T1000 (cell line): Measurements from ENCODE around the gene TEPSIN.

Experiments used
- DNase-seq: peaks from one replicate; lab custom pipeline; 2025; ENCODE audit warnings: mixed read lengths; lab: John Stamatoyannopoulos, UW

The TEPSIN gene

GRCh38 chr17:81219476-81220180 is 19.2 kb downstream of the TEPSIN start:
- DNase-seq, result no peak

DNA sequence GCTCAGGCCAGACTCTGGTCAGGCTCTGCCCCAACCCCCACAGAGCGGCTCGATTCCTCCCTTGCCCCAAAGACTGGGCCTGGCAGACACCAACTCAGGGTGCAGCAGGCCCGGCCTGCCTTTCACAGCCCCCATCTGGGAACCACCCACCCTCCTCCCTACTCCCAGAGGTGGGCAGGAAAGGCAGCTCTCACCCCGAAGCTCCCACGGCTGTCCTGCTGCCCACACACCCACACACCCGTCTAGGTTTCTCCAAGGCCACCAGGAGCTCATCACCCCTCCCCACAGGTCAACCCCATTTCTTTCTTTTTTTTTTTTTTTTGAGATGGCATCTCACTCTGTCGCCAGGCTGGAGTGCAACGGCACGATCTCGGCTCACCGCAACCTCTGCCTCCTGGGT is 19.9 kb downstream of the TEPSIN start:
- no peak for DNase-seq

DNA sequence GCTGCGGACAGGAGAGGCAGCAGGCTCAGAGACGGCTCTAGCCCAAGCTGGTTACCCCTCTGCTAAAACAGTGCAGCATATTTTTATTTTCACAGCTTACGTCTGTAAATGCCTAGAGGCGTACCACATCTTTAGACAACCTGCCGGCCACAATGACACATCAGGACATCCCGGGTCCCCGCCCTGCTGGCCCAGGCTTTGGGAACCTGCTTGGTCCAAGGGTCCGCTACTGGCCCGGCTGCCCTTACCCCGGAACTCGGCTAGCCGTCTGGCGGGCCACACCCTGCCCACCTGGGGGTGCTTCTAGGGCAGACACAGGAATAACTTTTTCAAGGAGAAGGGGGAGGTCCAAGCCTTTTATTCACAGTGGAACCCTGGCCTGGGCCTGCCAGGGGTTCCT is 20.4 kb downstream of the TEPSIN start:
- DNase-seq, result no peak

DNA sequence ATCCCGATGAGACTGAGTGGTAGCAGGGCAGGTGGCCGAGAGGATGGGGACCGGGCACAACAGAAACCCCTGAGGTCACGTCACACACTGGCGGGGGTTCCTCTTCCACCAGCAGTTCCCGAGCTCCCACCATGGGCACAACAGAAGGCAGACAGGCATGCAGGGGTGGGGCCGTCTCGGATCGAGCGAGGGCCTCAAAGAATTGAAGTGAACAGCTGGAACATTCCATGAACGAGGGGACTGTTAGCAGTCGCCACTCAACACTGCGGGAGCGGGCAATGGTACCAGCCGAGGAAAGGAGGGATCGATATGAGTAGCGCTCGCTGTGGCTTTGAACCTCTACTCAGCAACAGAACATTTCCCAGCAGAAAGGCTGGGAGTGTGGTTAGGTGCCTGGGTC is 21.4 kb downstream of the TEPSIN start:
- no peak for DNase-seq

GRCh38 chr17:81213978-81214377 is 24.9 kb downstream of the TEPSIN start:
- no peak for DNase-seq

- DNase-seq, result no peak
Observed at GRCh38 chr17:81212365-81212764, 26.5 kb downstream of the TEPSIN start.

DNA sequence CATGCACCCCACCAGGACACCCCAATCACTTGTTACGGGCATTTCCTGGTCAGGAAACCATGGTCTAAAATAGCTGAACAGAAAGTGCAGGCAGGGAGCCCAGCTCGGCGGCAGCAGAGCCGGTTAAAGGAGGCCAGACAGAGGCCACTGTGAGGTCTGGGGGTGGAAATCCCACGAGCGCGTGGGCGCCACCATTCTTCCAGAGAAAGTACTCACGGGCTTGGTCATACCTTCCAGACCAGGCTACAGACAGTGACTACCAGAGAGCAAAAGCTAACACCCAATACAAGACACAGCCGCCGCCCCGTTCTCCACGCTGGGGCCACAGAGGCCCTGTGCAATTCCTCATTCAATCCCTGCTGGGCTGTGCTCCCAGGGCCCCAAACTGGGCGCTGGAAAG is 28.0 kb downstream of the TEPSIN start:
- DNase-seq, result no peak

GRCh38 chr17:81210466-81210865 is 28.4 kb downstream of the TEPSIN start:
- DNase-seq, result no peak

DNA sequence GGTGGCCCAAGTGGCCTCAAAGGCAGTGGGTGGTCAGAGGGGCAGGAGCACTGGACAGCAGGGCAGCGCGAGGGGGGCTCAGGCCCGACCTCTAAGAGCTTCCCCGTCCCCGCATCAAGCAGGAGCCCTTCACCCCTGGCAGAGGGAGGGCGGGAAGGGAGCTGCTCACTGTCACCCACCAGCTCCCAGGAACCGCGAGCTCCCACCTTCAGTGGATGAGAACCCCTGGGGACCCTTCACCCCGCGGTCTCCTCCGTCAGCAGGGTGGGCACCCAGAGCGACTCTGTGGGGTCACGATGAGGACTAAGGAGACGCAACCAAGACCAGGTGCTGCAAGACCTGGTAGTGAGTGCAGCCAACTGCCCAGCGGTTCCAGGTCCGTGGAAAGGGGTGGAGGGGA is 29.7 kb downstream of the TEPSIN start:
- DNase-seq, result no peak

GRCh38 chr17:81208651-81209050 is 30.2 kb downstream of the TEPSIN start:
- DNase-seq, result no peak

DNA sequence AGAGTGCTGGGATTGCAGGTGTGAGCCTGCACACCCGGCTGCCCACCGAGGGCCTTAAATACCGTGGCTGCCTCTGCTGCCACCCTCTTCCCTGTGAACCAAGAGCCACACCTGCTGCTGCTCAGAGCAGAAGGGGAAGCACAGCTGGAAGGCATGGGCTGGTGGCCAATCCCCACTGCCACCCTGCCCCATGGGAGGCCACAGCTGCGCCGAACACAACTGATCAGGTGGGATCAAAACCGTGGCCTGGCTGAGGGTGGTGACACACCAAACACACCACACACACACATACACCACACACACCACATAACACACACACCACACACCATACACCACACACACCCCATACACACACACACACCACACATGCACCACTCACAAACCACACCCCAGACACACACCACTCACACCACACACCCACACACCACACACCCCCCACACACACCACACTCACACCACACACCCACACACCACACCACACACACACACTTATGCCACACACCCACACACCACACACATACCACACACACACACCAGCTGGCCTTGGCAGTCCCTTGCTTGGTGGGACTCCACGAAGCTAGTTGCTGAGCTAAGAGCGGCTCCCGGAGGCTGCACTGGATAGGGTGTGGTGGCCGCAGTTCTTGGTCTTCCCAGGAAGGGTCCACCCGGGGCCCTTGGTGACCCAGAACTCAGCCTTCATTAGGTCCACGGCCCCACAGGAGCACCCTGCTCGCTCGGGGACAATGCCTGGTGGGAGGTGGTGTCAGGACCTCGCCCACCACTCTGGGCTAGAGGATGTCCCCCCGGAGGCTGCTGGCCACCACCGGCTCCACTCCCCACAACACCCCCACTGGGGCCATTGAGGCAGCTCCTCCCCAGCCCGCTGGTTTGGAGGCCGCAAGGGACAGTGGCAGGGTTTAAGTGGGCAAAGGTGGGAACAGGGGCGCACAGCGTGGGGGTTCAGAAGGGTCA is 31.0 kb downstream of the TEPSIN start:
- no peak for DNase-seq

DNA sequence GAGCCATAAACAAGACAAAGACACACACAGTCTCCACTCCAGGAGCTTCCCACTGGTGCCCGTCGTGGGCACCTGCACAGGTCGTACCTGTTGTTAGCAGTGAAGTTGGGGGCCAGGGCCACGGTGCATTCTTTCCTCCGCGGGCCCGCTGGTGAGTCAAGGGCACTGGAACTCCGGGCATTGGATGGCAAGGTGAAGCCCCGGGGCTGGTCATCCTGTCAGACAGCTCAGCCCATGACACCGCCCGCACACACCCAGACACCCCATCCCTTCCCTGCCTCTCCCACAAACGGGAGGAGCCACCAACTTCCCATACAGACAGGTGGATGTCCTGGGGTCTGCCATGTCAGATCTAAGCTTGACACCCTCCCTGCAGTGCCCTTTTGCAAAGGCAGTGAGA is 32.2 kb downstream of the TEPSIN start:
- DNase-seq, result no peak

- DNase-seq, result no peak
Observed at GRCh38 chr17:81206166-81206565, 32.7 kb downstream of the TEPSIN start.

DNA sequence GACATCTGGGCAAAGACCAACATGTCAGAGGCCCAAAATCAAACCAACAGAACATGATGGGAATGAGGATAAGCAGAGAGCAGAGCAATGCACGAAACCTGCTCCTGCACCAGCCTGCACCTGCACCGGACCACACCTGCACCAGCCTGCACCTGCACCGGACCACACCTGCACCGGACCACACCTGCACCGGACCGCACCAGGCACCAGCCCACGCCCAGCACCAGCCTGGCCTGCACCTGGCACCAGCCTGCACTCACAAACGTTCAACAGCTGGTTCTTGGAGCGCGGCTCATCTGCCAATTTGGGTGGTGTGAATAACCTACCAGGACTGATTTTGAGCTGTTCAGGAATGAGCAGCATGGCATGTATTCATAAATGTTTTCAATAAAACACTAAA is 34.3 kb downstream of the TEPSIN start:
- DNase-seq, result no peak

- no peak for DNase-seq
Observed at GRCh38 chr17:81203136-81203535, 35.7 kb downstream of the TEPSIN start.

GRCh38 chr17:81202318-81202717 is 36.5 kb downstream of the TEPSIN start:
- DNase-seq, result no peak

DNA sequence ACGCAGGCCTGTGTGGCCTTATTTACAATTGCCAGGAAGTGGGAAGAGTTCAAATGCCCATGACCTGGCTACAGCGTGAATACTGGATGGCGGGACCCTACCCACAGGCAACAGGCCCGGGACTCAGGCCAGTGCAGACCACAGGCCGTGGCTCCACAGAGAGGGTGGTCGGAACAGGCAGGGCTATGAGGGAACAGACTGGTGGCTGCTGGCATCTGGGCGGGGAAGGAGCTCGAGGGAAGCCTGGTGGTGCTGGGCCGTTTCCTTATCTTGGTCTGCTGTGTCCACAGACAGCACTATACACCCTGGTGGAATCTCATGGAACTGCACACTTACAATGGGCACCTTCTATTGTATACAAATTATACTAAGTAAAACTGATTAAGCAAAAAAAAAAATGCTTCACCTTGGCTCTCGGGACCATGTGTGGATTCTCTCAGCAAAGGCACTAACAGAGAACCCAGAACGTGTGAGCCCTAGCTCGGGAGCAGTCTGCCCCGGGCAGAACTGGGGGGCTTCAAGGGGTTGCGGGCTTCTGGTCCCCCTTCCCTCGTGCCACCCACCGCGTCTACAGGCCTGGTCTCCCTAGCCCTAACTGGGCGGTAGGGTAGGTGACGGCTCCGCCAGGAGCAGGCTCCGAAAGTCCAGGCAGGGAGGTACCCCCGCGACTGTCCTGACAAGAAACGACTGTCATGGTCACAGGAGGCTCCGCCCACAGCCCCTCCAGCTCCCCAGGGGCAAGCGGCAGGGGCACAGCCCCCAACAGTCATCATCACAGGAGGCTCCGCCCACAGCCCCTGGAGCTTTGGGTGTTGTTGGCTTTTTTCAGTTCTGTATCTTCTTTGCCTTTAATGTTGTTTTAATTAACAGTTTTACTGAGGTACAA is 37.9 kb downstream of the TEPSIN start:
- DNase-seq, result no peak

DNA sequence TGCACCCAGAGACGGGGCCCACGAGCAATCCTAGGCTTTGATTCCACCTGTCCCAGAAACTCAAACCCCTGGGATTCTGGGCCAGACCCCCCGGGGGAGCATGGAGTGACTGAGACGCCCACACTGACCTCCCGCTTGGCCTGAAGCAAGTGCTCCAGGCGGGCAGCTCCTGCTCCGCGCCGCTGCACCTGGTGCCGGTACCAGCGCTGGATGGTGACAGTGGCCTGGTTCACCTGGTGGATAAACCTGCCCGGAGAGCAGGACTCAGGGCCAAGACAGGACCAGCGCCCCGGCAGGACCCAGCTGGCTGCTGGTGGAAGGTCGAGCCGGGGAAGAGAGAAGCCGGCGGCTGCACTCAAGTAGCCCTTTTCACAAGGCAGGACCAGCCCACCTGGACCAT is 38.7 kb downstream of the TEPSIN start:
- no peak for DNase-seq

- no peak for DNase-seq
Observed at GRCh38 chr17:81199482-81199830, 39.4 kb downstream of the TEPSIN start.

GRCh38 chr17:81198826-81199481 is 39.9 kb downstream of the TEPSIN start:
- DNase-seq, result no peak

DNA sequence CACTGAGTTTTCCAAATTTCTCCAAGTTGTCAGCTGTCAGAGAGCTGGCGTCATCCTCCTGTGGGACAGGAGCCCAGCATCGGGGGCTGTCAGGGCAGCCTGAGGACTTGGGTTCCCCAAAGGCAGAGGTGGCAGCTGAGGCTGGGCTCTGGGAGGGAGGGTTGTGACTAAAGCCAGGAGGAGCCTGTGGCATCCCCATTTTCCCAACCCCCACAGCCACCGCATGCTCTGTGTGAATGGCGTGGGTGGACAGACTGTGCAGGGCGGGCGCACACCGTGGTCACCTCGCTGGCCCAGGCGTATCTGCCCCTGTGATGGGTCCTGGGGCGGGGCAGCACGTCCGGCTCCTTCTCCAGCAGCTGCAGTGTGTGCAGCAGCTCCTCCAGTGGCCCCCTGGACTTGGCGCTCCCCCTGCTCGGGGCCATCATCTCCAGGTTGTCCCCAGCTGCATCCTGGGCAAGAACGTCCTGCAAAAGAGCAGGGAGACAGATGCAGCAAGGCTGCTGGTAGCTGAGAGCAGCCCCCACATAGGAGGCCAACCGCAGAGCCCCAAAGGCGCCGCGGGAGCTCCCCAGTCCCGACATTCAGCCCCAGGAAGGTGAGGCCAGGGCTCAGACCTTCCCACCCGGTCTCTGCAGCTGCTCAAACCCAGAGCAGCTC is 40.9 kb downstream of the TEPSIN start:
- DNase-seq, result no peak
